Measurements from ENCODE around the gene SLC2A3. TPM values are rescaled to one million over a fixed set of nuclear protein-coding genes. Genes with fewer than 3 reads are reported as not detected.
"Not testable (repeated sequence)": the region's sequence is repeated elsewhere in the genome, so short reads cannot be mapped to it uniquely, and the experiment has no call there.

SLC2A3 gene
- total RNA-seq, 1 experiment from 2014 or later: 289 TPM

- DNase-seq; H3K4me3 ChIP-seq (ENCODE audit: insufficient read depth, low read depth, low read length); H3K36me3 ChIP-seq (replicated peaks; ENCODE audit: control insufficient read depth, insufficient read depth, low read length): not testable (repeated sequence)
Observed at GRCh38 chr12:7910106-7910505, 25.9 kb downstream of the SLC2A3 start.

GRCh38 chr12:7907009-7907408 is 29.0 kb downstream of the SLC2A3 start:
- no peaks in the 10 kb centered on the region for H3K27me3 ChIP-seq (ENCODE audit: control insufficient read depth, insufficient read depth, low read length)
- H3K36me3 ChIP-seq (replicated peaks; ENCODE audit: control insufficient read depth, insufficient read depth, low read length): no peaks in the 10 kb centered on the region
- no peak overlapping the region for H3K4me3 ChIP-seq (ENCODE audit: insufficient read depth, low read depth, low read length)
- DNase-seq: peak; percentile 57

More at GRCh38 chr12:7910106-7910505, 25.9 kb downstream of the SLC2A3 start:
- H3K27me3 ChIP-seq (ENCODE audit: control insufficient read depth, insufficient read depth, low read length): not testable (repeated sequence)

DNA sequence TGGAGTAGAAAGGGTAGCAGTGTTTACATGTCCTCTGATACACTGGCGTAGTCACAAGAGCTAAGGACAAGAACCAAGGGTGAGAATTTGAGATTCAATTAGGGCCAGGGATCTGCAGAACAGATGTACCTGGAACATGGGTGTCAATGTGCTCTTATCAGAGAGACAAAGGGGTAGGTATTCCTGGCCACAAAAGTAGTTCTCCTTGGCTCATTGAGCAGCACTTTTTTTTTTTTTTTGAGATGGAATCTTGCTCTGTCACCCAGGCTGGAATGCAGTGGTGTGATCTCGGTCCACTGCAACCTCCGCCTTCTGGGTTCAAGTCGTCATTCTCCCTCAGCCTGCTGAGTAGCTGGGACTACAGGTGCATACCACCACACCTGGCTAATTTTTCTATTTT is 29.7 kb downstream of the SLC2A3 start:
- not testable (repeated sequence) for H3K27me3 ChIP-seq (ENCODE audit: control insufficient read depth, insufficient read depth, low read length); H3K36me3 ChIP-seq (replicated peaks; ENCODE audit: control insufficient read depth, insufficient read depth, low read length); H3K4me3 ChIP-seq (ENCODE audit: insufficient read depth, low read depth, low read length); DNase-seq

DNA sequence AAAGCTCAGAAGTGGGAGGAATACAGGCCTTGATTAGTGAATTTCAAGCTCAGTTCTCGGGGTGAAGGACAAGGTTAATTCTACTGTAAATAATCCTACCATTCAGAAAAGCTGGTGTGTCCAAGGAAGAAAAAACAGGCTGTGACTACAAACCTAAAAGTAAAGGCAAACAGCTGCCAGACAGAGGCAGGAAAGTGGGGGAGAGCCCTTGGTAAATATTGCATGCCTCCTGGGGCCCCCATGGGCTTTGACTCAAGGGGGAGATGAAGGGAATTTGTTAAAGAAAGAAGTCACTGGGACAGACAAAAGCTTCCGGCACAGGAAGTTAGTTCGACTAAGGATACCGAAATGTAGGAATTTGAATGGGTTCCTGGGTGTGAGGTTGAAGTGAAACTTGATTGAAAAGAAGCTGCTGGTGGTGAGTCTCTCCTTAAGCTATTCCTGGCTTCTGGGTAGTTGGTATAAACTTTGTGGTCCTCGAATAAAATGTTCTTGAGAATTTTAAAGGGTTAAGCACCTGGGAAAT is 30.3 kb downstream of the SLC2A3 start:
- DNase-seq: peak; percentile 39
- not testable (repeated sequence) for H3K36me3 ChIP-seq (replicated peaks; ENCODE audit: control insufficient read depth, insufficient read depth, low read length); H3K4me3 ChIP-seq (ENCODE audit: insufficient read depth, low read depth, low read length); H3K27me3 ChIP-seq (ENCODE audit: control insufficient read depth, insufficient read depth, low read length)

DNA sequence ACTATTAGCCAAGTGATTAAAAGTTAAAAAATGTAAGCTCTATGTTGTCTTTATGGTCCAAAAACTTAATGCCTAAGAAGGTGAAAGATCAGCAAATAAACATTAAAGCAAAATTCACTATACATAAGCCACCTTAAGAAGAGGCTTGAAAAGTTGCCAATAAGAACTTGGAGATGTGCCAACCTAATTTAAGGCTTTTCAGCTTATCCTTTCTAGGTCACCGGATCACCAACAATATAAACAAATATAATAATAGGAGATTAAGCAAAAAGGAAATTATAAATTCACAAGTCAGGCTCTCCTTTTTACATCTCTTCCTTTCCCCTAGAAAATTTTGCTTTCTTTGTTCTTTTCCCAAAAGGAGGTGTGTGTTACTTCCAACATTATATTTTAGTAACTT is 30.9 kb downstream of the SLC2A3 start:
- Histone ChIP-seq H3K4me3 (ENCODE audit: insufficient read depth, low read depth, low read length) (no peak overlapping the region), H3K36me3 (replicated peaks; ENCODE audit: control insufficient read depth, insufficient read depth, low read length) (no peaks in the 10 kb centered on the region), H3K27me3 (ENCODE audit: control insufficient read depth, insufficient read depth, low read length) (no peaks in the 10 kb centered on the region)
- DNase-seq: no peak

GRCh38 chr12:7902416-7902815 is 33.6 kb downstream of the SLC2A3 start:
- not testable (repeated sequence) for H3K27me3 ChIP-seq (ENCODE audit: control insufficient read depth, insufficient read depth, low read length); H3K4me3 ChIP-seq (ENCODE audit: insufficient read depth, low read depth, low read length); DNase-seq; H3K36me3 ChIP-seq (replicated peaks; ENCODE audit: control insufficient read depth, insufficient read depth, low read length)

GRCh38 chr12:7899755-7900154 is 36.2 kb downstream of the SLC2A3 start:
- peaks cover 2% of the 10 kb centered on the region for H3K36me3 ChIP-seq (replicated peaks; ENCODE audit: control insufficient read depth, insufficient read depth, low read length)
- no peak for DNase-seq
- no peak overlapping the region for H3K4me3 ChIP-seq (ENCODE audit: insufficient read depth, low read depth, low read length)
- H3K27me3 ChIP-seq (ENCODE audit: control insufficient read depth, insufficient read depth, low read length): no peaks in the 10 kb centered on the region

DNA sequence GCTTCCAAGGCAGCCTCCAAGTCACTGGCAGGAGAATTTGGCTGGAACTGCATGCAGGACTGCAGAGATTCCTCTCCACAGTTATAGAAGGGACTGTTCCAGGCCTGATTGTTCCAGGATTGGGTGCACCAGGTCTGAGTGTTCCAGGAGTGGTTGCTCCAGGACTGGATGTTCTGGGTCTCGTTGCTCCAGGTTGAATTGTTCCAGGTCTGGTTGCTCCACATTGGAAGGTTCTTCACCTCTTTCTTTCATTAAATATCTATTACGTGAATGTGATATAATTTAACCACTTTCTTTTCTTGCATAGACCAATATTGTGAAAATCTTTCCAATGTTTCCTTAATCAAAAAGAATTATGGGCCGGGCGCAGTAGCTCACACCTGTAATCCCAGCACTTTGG is 39.3 kb downstream of the SLC2A3 start:
- H3K4me3 ChIP-seq (ENCODE audit: insufficient read depth, low read depth, low read length); DNase-seq; H3K36me3 ChIP-seq (replicated peaks; ENCODE audit: control insufficient read depth, insufficient read depth, low read length); H3K27me3 ChIP-seq (ENCODE audit: control insufficient read depth, insufficient read depth, low read length): not testable (repeated sequence)

- Histone ChIP-seq H3K36me3 (replicated peaks; ENCODE audit: control insufficient read depth, insufficient read depth, low read length) (peaks cover 2% of the 10 kb centered on the region), H3K4me3 (ENCODE audit: insufficient read depth, low read depth, low read length) (no peak overlapping the region), H3K27me3 (ENCODE audit: control insufficient read depth, insufficient read depth, low read length) (no peaks in the 10 kb centered on the region)
- peak; percentile 38 for DNase-seq
Observed at GRCh38 chr12:7892186-7892980, 43.6 kb downstream of the SLC2A3 start.

DNA sequence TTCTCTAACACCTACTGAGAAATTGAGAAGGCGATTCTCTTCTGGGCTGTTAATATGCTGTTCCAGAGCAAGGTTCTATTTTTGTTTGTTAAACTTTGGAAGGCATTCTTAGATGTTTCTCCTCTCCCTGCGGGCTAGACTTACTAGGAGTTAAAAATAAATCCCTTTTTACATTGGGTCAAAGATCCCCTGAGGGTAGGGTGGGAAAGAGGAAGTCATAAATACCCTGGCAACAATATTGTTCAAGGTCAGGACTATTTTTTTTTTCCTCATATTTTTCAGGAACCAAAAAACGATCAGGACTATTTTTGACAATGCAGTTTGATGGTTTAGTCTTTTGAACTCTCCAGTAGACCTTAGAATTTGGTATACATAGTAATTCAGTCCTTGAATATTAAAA is 51.3 kb downstream of the SLC2A3 start:
- no peak for DNase-seq
- H3K4me3 ChIP-seq (ENCODE audit: insufficient read depth, low read depth, low read length): no peak overlapping the region
- H3K27me3 ChIP-seq (ENCODE audit: control insufficient read depth, insufficient read depth, low read length): no peaks in the 10 kb centered on the region
- no peaks in the 10 kb centered on the region for H3K36me3 ChIP-seq (replicated peaks; ENCODE audit: control insufficient read depth, insufficient read depth, low read length)

- H3K27me3 ChIP-seq (ENCODE audit: control insufficient read depth, insufficient read depth, low read length); H3K4me3 ChIP-seq (ENCODE audit: insufficient read depth, low read depth, low read length); H3K36me3 ChIP-seq (replicated peaks; ENCODE audit: control insufficient read depth, insufficient read depth, low read length); DNase-seq: not testable (repeated sequence)
Observed at GRCh38 chr12:7881736-7882120, 54.3 kb downstream of the SLC2A3 start.

GRCh38 chr12:7880952-7881735 is 54.8 kb downstream of the SLC2A3 start:
- not testable (repeated sequence) for H3K4me3 ChIP-seq (ENCODE audit: insufficient read depth, low read depth, low read length); H3K27me3 ChIP-seq (ENCODE audit: control insufficient read depth, insufficient read depth, low read length); H3K36me3 ChIP-seq (replicated peaks; ENCODE audit: control insufficient read depth, insufficient read depth, low read length); DNase-seq

- H3K4me3 ChIP-seq (ENCODE audit: insufficient read depth, low read depth, low read length): no peak overlapping the region
- no peaks in the 10 kb centered on the region for H3K36me3 ChIP-seq (replicated peaks; ENCODE audit: control insufficient read depth, insufficient read depth, low read length)
- DNase-seq: no peak
- no peaks in the 10 kb centered on the region for H3K27me3 ChIP-seq (ENCODE audit: control insufficient read depth, insufficient read depth, low read length)
Observed at GRCh38 chr12:7879246-7879645, 56.7 kb downstream of the SLC2A3 start.

DNA sequence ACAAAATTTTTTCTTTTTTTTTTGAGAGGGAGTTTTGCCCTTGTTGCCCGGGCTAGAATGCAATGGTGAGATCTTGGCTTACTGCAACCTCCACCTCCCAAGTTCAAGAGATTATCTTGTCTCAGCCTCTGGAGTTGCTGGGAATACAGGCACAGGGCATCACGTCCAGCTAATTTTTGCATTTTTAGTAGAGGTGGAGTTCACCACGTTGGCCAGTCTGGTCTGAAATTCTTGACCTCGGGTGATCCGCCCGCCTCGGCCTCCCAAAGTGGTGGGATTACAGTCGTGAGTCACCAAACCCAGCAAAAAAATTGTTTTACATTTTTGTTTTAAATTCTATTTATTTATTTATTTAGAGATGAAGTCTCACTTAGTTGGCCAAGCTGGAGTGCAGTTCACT is 58.6 kb downstream of the SLC2A3 start:
- no peak for DNase-seq
- H3K36me3 ChIP-seq (replicated peaks; ENCODE audit: control insufficient read depth, insufficient read depth, low read length): no peaks in the 10 kb centered on the region

More for the DNA sequence above, 58.6 kb downstream of the SLC2A3 start:
- no peaks in the 10 kb centered on the region for H3K27me3 ChIP-seq (ENCODE audit: control insufficient read depth, insufficient read depth, low read length)
- H3K4me3 ChIP-seq (ENCODE audit: insufficient read depth, low read depth, low read length): no peak overlapping the region

All from H7 (cell line).